ENCODE measurements around the gene THSD4. TPM values are rescaled to one million over a fixed set of nuclear protein-coding genes. Genes with fewer than 3 reads are reported as not detected.
A peak's percentile ranks its signal among the peaks of the same experiment; 100 is the strongest.

THSD4 gene
- total RNA-seq, 1 experiment from 2014 or later = 29.0 TPM

GRCh38 chr15:71128939-71129562 is 13.8 kb downstream of the THSD4 start:
- TF ChIP-seq EZH2phosphoT487 (IDR thresholded peaks at IDR 0.05; ENCODE audit: borderline replicate concordance, low read length) (no peak), EZH2 (IDR thresholded peaks at IDR 0.05; ENCODE audit: low read length, unreplicated experiment) (no peak)
- TF ChIP-seq, protein P1, sequence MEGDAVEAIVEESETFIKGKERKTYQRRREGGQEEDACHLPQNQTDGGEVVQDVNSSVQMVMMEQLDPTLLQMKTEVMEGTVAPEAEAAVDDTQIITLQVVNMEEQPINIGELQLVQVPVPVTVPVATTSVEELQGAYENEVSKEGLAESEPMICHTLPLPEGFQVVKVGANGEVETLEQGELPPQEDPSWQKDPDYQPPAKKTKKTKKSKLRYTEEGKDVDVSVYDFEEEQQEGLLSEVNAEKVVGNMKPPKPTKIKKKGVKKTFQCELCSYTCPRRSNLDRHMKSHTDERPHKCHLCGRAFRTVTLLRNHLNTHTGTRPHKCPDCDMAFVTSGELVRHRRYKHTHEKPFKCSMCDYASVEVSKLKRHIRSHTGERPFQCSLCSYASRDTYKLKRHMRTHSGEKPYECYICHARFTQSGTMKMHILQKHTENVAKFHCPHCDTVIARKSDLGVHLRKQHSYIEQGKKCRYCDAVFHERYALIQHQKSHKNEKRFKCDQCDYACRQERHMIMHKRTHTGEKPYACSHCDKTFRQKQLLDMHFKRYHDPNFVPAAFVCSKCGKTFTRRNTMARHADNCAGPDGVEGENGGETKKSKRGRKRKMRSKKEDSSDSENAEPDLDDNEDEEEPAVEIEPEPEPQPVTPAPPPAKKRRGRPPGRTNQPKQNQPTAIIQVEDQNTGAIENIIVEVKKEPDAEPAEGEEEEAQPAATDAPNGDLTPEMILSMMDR (conservative IDR thresholded peaks at IDR 0.05; ENCODE audit: low read depth, low read length) = no peak
- DNase-seq (peak; percentile 67), ATAC-seq (peak; percentile 84)
- peaks cover 43% of the 10 kb centered on the region for H3K4me1 ChIP-seq (ENCODE audit: insufficient read depth, low read length)
- no TSS peak for BruUV-seq (replicated peaks)
- no peaks in the 10 kb centered on the region for H3K9me3 ChIP-seq (ENCODE audit: low read length)
- peaks cover 32% of the 10 kb centered on the region for H3K36me3 ChIP-seq (ENCODE audit: low read depth, low read length)
- H4K20me1 ChIP-seq (ENCODE audit: low read length) = no peaks in the 10 kb centered on the region
- peak overlapping the region; percentile 78 for H3K27ac ChIP-seq (ENCODE audit: low read length)
- no peaks in the 10 kb centered on the region for H3K9me2 ChIP-seq (replicated peaks; ENCODE audit: low read length)
- peaks cover 12% of the 10 kb centered on the region for H3F3A ChIP-seq (ENCODE audit: low read length, unreplicated experiment)
- POLR2A ChIA-PET (ENCODE audit: unreplicated experiment) = no interaction called here
- H3K4me3 ChIP-seq (ENCODE audit: low read length) = peak overlapping the region; percentile 10; the same call in 1 of the 2 replicates
- H3K79me2 ChIP-seq (ENCODE audit: low read length) = peaks cover 100% of the 10 kb centered on the region
- CTCF ChIA-PET = no interaction called here
- no peaks in the 10 kb centered on the region for H3K27me3 ChIP-seq (ENCODE audit: low read length)
- no peak overlapping the region for H2AFZ ChIP-seq (ENCODE audit: low read length)
- peak overlapping the region; percentile 68 for H3K4me2 ChIP-seq (ENCODE audit: low read length)
- intact Hi-C loops (cut with micrococcal nuclease) = no loop called here
- H3K9ac ChIP-seq (ENCODE audit: low read length) = peak overlapping the region; percentile 1; the same call in 1 of the 2 replicates

DNA sequence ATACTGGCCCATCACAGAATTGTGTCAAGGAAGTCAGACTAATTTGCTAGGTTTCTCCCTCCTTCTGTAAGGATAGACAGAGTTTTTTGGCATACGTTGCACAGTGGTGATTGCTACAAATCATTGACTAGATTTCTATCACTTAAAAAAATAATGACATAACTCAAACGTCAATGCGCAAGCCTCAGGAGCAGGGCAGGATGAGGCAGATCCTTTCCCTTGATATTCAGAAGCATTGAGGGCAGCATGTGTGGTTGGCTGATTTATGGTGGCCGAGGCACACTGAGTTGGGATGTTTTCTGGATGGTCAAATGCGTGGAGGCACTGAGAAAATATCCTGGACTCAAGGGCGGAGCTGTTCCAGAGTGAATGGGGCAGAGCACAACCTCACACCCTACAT is 14.4 kb downstream of the THSD4 start:
- H3K36me3 ChIP-seq (ENCODE audit: low read depth, low read length) = peaks cover 32% of the 10 kb centered on the region
- H3K4me2 ChIP-seq (ENCODE audit: low read length) = peak overlapping the region; percentile 68; the same call in 1 of the 2 replicates
- ATAC-seq (no peak), DNase-seq (no peak)
- H3K9me3 ChIP-seq (ENCODE audit: low read length) = no peaks in the 10 kb centered on the region
- H3K4me1 ChIP-seq (ENCODE audit: insufficient read depth, low read length) = peaks cover 43% of the 10 kb centered on the region
- CTCF ChIA-PET = no interaction called here
- intact Hi-C loops (cut with micrococcal nuclease) = no loop called here
- no peak overlapping the region for H2AFZ ChIP-seq (ENCODE audit: low read length)
- peaks cover 99% of the 10 kb centered on the region for H3K79me2 ChIP-seq (ENCODE audit: low read length)
- no TSS peak for BruUV-seq (replicated peaks)
- no peaks in the 10 kb centered on the region for H3K9me2 ChIP-seq (replicated peaks; ENCODE audit: low read length)
- POLR2A ChIA-PET (ENCODE audit: unreplicated experiment) = no interaction called here
- H3K9ac ChIP-seq (ENCODE audit: low read length) = no peak overlapping the region; the same call in 1 of the 2 replicates
- peaks cover 12% of the 10 kb centered on the region for H3F3A ChIP-seq (ENCODE audit: low read length, unreplicated experiment)
- no peaks in the 10 kb centered on the region for H4K20me1 ChIP-seq (ENCODE audit: low read length)
- TF ChIP-seq, protein P1 (conservative IDR thresholded peaks at IDR 0.05; ENCODE audit: low read depth, low read length) = no peak
- TF ChIP-seq EZH2phosphoT487 (IDR thresholded peaks at IDR 0.05; ENCODE audit: borderline replicate concordance, low read length) (no peak), EZH2 (IDR thresholded peaks at IDR 0.05; ENCODE audit: low read length, unreplicated experiment) (no peak)
- no peaks in the 10 kb centered on the region for H3K27me3 ChIP-seq (ENCODE audit: low read length)
- no peak overlapping the region for H3K4me3 ChIP-seq (ENCODE audit: low read length)
- peak overlapping the region; percentile 78 for H3K27ac ChIP-seq (ENCODE audit: low read length)
